GM10248 (cell line): ENCODE results near the gene CNTNAP2.

Experiments
- CTCF ChIA-PET: fragments of 300-600 bp; sonication (Branson Sonifier 250); formaldehyde crosslinking; extraction: SDS; loops from one replicate; lab custom pipeline; 2021; ENCODE audit warnings: antibody characterized with exemption; lab: Yijun Ruan, JAX
- POLR2A ChIA-PET: fragments of 350-650 bp; sonication (Branson Sonifier 250); formaldehyde crosslinking; extraction: SDS; loops from one replicate; lab custom pipeline; 2020; ENCODE audit warnings: antibody characterized with exemption; lab: Yijun Ruan, JAX
- DNase-seq: peaks from one replicate; pipeline ENCODE4 v3.0.0; 2012; ENCODE audit errors: extremely low spot score
- TF ChIP-seq, protein P1 (sequence below): IDR thresholded peaks from 2 replicates; pipeline ENCODE4 v1.5.1; 2012; ENCODE audit warnings: mild to moderate bottlenecking, low read depth; ENCODE audit errors: extremely low read depth, missing control alignments, control extremely low read depth

Gene CNTNAP2

GRCh38 chr7:147492606-147493005 lies 1376.0 kb downstream of the CNTNAP2 start:
- ChIA-PET POLR2A (no interaction called here), CTCF (interaction anchor here (1.5 to 1.8 kb wide), 2 partner anchors 19 kb away, joined by 4 to 5 read pairs; no protein-coding TSS in a partner anchor)
- TF ChIP-seq, protein P1, sequence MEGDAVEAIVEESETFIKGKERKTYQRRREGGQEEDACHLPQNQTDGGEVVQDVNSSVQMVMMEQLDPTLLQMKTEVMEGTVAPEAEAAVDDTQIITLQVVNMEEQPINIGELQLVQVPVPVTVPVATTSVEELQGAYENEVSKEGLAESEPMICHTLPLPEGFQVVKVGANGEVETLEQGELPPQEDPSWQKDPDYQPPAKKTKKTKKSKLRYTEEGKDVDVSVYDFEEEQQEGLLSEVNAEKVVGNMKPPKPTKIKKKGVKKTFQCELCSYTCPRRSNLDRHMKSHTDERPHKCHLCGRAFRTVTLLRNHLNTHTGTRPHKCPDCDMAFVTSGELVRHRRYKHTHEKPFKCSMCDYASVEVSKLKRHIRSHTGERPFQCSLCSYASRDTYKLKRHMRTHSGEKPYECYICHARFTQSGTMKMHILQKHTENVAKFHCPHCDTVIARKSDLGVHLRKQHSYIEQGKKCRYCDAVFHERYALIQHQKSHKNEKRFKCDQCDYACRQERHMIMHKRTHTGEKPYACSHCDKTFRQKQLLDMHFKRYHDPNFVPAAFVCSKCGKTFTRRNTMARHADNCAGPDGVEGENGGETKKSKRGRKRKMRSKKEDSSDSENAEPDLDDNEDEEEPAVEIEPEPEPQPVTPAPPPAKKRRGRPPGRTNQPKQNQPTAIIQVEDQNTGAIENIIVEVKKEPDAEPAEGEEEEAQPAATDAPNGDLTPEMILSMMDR, result no peak
- DNase-seq, result no peak

DNA sequence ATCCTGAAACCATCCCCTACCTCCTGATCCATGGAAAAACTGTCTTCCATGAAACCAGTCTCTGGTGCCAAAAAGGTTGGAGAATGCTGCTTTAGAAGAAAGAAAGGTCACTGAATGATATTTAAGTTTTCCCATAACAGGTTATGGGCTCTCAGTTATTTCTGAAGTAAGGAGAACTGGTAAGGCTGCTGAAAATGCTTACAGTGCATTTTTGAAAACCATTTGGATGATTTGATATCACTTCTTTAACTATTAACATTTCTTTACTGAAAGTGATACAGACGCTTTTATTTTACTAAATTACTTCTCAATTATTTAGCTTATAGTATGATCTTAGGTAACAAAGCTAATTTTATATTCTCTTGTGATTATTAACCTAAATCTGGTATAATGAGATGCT lies 1379.6 kb downstream of the CNTNAP2 start:
- POLR2A ChIA-PET, result no interaction called here
- CTCF ChIA-PET, result interaction anchor here (3.6 kb wide), 1 partner anchor 11 kb away, joined by 13 read pairs; no protein-coding TSS in a partner anchor
- no peak for DNase-seq
- TF ChIP-seq, protein P1, result no peak

- POLR2A ChIA-PET, result no interaction called here
- CTCF ChIA-PET, result interaction anchor here (1.2 to 1.6 kb wide), 2 partner anchors 9 kb away, joined by 3 to 6 read pairs; no protein-coding TSS in a partner anchor
- TF ChIP-seq, protein P1, result no peak
- DNase-seq, result no peak
Observed at GRCh38 chr7:147497246-147497645, 1380.6 kb downstream of the CNTNAP2 start.

- TF ChIP-seq, protein P1, result no peak
- POLR2A ChIA-PET, result no interaction called here
- no peak for DNase-seq
- CTCF ChIA-PET, result interaction anchor here (1.2 to 1.6 kb wide), 2 partner anchors 9 to 10 kb away, joined by 3 to 6 read pairs; no protein-coding TSS in a partner anchor
Observed at GRCh38 chr7:147498081-147498480, 1381.5 kb downstream of the CNTNAP2 start.

- CTCF ChIA-PET, result no interaction called here
- TF ChIP-seq, protein P1, result no peak
- no peak for DNase-seq
- POLR2A ChIA-PET, result no interaction called here
Observed at GRCh38 chr7:147509035-147509501, 1392.5 kb downstream of the CNTNAP2 start.

- ChIA-PET POLR2A (no interaction called here), CTCF (no interaction called here)
- TF ChIP-seq, protein P1, result no peak
- no peak for DNase-seq
Observed at GRCh38 chr7:147509541-147510200, 1393.1 kb downstream of the CNTNAP2 start.
